H1 (cell line): ENCODE data around the gene SLC45A1. TPM values are rescaled to one million over a fixed set of nuclear protein-coding genes. Genes with fewer than 3 reads are reported as not detected.

Experiments
- polyA plus RNA-seq, 7 experiments: library from polyadenylated mRNA; depleted of rRNA in 3 of 7; stranded (reverse) in 5 of 7; unstranded in 2 of 7; fragments of >200 nt in 5 of 7; fragments of 200-250 nt in 2 of 7; gene quantifications; 1 replicate in 5 of 7; 2 replicates in 1 of 7; 4 replicates in 1 of 7; pipeline versions ENCODE4 v1.2.1 to v1.2.3, GENCODE V29; 2011 to 2013; ENCODE audit warnings: missing spikeins in 2 of 7, mixed read lengths in 2 of 7
- total RNA-seq: library from RNA; stranded (reverse); fragmentation: NEBNext Ultra II Directional; extraction: Animal tissue kit (Norgen Biotek cat#: 25700); gene quantifications from 2 replicates; pipeline ENCODE4 v1.2.1, GENCODE V29; 2021
- TF ChIP-seq, protein P1 (sequence below), 3 experiments: IDR thresholded peaks; 1 replicate in 2 of 3; 2 replicates in 1 of 3; pipeline versions ENCODE4 v1.5.1 to v1.6.1; 2011; ENCODE audit warnings: low read length in 3 of 3, mild to moderate bottlenecking in 3 of 3, inconsistent platforms in 2 of 3, low read depth in 1 of 3, moderate library complexity in 1 of 3; ENCODE audit not compliant: insufficient read depth in 1 of 3; ENCODE audit errors: control extremely low read depth in 1 of 3

The SLC45A1 gene
- total and polyA plus RNA-seq, 2 of the 8 experiments (the other 6 are each of a cell fraction or from before 2014, with no cell fraction given) = 1.0 to 1.7 TPM

DNA sequence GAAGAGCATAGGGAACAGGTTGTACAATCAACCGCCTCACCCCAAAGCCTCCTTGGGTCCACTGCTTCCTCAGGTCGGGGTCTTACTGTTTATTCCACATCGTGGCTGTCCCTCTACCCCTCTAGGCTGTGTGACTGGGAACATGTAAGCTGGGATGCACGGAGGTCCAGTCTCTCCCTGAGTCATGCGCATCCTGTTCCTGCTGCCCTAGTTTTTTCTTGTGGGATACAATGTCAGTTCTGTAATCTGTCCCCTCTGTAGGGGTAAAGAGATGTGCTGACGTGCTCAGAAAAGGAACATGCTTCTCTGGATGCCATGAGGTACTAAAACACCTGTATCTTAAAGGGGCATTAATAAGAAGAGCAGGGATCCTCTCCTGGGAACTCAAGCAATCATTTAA, 66.2 kb downstream of the SLC45A1 start (continued):
- TF ChIP-seq, protein P1, sequence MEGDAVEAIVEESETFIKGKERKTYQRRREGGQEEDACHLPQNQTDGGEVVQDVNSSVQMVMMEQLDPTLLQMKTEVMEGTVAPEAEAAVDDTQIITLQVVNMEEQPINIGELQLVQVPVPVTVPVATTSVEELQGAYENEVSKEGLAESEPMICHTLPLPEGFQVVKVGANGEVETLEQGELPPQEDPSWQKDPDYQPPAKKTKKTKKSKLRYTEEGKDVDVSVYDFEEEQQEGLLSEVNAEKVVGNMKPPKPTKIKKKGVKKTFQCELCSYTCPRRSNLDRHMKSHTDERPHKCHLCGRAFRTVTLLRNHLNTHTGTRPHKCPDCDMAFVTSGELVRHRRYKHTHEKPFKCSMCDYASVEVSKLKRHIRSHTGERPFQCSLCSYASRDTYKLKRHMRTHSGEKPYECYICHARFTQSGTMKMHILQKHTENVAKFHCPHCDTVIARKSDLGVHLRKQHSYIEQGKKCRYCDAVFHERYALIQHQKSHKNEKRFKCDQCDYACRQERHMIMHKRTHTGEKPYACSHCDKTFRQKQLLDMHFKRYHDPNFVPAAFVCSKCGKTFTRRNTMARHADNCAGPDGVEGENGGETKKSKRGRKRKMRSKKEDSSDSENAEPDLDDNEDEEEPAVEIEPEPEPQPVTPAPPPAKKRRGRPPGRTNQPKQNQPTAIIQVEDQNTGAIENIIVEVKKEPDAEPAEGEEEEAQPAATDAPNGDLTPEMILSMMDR (IDR thresholded peaks at IDR 0.05; ENCODE audit: control extremely low read depth in 1 of 3, insufficient read depth in 1 of 3, low read depth in 1 of 3, low read length in 3 of 3) = no peak
- TF ChIP-seq, all 59 proteins: peak for 0
